GM23338 (cell line): ENCODE results near the gene ESPNL. TPM values are rescaled to one million over a fixed set of nuclear protein-coding genes. Genes with fewer than 3 reads are reported as not detected.

Experiments used
- ATAC-seq: fragments of 200-7000 bp; cut with Tn5 transposase; 3 replicates; pipeline ENCODE4 v1.9.1; 2020
- DNase-seq: peaks from one replicate; pipeline ENCODE4 v3.0.0-alpha.2; 2015; ENCODE audit warnings: low spot score
- H2AFZ ChIP-seq: fragments of 200-600 bp; sonication (generic); 2 replicates; pipeline ENCODE4 v1.8.0; 2016; ENCODE audit warnings: antibody characterized with exemption, mild to moderate bottlenecking, moderate library complexity
- H3F3A ChIP-seq: fragments of 200-600 bp; sonication (generic); replicated peaks from 2 replicates; pipeline ENCODE4 v1.8.0; 2017; ENCODE audit warnings: antibody characterized with exemption, mixed run types, low read depth
- H3K27ac ChIP-seq: fragments of 200-600 bp; sonication (generic); 2 replicates; pipeline ENCODE4 v1.6.1; 2016; ENCODE audit warnings: low read depth
- H3K27me3 ChIP-seq: fragments of 200-600 bp; sonication (generic); 2 replicates; pipeline ENCODE4 v1.8.0; 2016; ENCODE audit warnings: mild to moderate bottlenecking, mixed run types, moderate library complexity; ENCODE audit not compliant: insufficient read depth
- H3K36me3 ChIP-seq: fragments of 200-600 bp; sonication (generic); 2 replicates; pipeline ENCODE4 v1.8.0; 2016; ENCODE audit warnings: mild to moderate bottlenecking; ENCODE audit not compliant: insufficient read depth
- H3K4me1 ChIP-seq: fragments of 200-600 bp; sonication (generic); 2 replicates; pipeline ENCODE4 v1.8.0; 2016; ENCODE audit warnings: mild to moderate bottlenecking, moderate library complexity; ENCODE audit not compliant: insufficient read depth
- H3K4me2 ChIP-seq: fragments of 200-600 bp; sonication (generic); 2 replicates; pipeline ENCODE4 v1.7.1; 2017; ENCODE audit warnings: mixed run types
- H3K4me3 ChIP-seq: fragments of 200-600 bp; sonication (generic); 2 replicates; pipeline ENCODE4 v1.6.1; 2016; ENCODE audit warnings: mixed run types
- H3K79me2 ChIP-seq: fragments of 200-600 bp; sonication (generic); replicated peaks from 2 replicates; pipeline ENCODE4 v1.8.0; 2017; ENCODE audit warnings: mild to moderate bottlenecking; ENCODE audit not compliant: insufficient read depth
- H3K9me2 ChIP-seq: fragments of 200-600 bp; sonication (generic); 2 replicates; pipeline ENCODE4 v1.8.0; 2017; ENCODE audit not compliant: insufficient read depth
- H4K20me1 ChIP-seq: fragments of 200-600 bp; sonication (generic); replicated peaks from 2 replicates; pipeline ENCODE4 v1.8.0; 2017; ENCODE audit warnings: mild to moderate bottlenecking; ENCODE audit not compliant: insufficient read depth
- H3K27ac Mint-ChIP-seq: 2 replicates; pipeline ENCODE4 v1.8.0; 2020; ENCODE audit warnings: inconsistent platforms, mild to moderate bottlenecking, moderate library complexity, mixed read lengths
- H3K27me3 Mint-ChIP-seq: 3 replicates; pipeline ENCODE4 v1.8.0; 2022; ENCODE audit warnings: low read depth, mild to moderate bottlenecking, moderate library complexity, mixed read lengths, inconsistent platforms; ENCODE audit not compliant: insufficient read depth, poor library complexity
- H3K36me3 Mint-ChIP-seq: 3 replicates; pipeline ENCODE4 v1.8.0; 2021; ENCODE audit warnings: low read depth, mild to moderate bottlenecking, inconsistent platforms, moderate library complexity, mixed read lengths
- H3K4me1 Mint-ChIP-seq: 3 replicates; pipeline ENCODE4 v1.8.0; 2020; ENCODE audit warnings: mild to moderate bottlenecking, inconsistent platforms, mixed read lengths
- H3K4me3 Mint-ChIP-seq: 3 replicates; pipeline ENCODE4 v1.8.0; 2021; ENCODE audit warnings: moderate library complexity, mild to moderate bottlenecking, inconsistent platforms, mixed read lengths
- H3K9me3 Mint-ChIP-seq: 3 replicates; pipeline ENCODE4 v1.8.0; 2020; ENCODE audit warnings: moderate library complexity, mild to moderate bottlenecking, inconsistent platforms, mixed read lengths
- CREB1 ChIP-seq: fragments of 250-450 bp; sonication (Bioruptor Pico); IDR thresholded peaks from 2 replicates; pipeline ENCODE4 v1.5.0; 2020; ENCODE audit warnings: low read depth, mild to moderate bottlenecking, moderate library complexity
- EZH2 ChIP-seq: fragments of 200-600 bp; sonication (generic); IDR thresholded peaks from one replicate; pipeline ENCODE4 v1.8.0; 2017; ENCODE audit warnings: antibody characterized with exemption, mild to moderate bottlenecking, low read depth; ENCODE audit not compliant: unreplicated experiment
- JUNB ChIP-seq: IDR thresholded peaks from one replicate; pipeline ENCODE4 v1.6.1; 2016; ENCODE audit warnings: antibody characterized with exemption; ENCODE audit not compliant: unreplicated experiment
- NANOG ChIP-seq: IDR thresholded peaks from 2 replicates; pipeline ENCODE4 v1.6.1; 2016; ENCODE audit warnings: antibody characterized with exemption, borderline replicate concordance
- POLR2AphosphoS5 ChIP-seq: IDR thresholded peaks from 2 replicates; pipeline ENCODE4 v1.6.1; 2016; ENCODE audit warnings: antibody characterized with exemption, low read depth
- STAT1 ChIP-seq: IDR thresholded peaks from one replicate; pipeline ENCODE4 v1.6.1; 2016; ENCODE audit warnings: antibody characterized with exemption; ENCODE audit not compliant: unreplicated experiment
- ZNF114 ChIP-seq: fragments of 250-450 bp; sonication (Bioruptor Pico); IDR thresholded peaks from 2 replicates; pipeline ENCODE4 v1.5.0; 2020; ENCODE audit warnings: mild to moderate bottlenecking, moderate library complexity
- ZNF331 ChIP-seq: fragments of 250-450 bp; sonication (Bioruptor Pico); IDR thresholded peaks from 2 replicates; pipeline ENCODE4 v1.5.0; 2020; ENCODE audit warnings: low read depth, mild to moderate bottlenecking, moderate library complexity
- polyA plus RNA-seq: library from polyadenylated mRNA; unstranded; fragments of >200 nt; fragmentation: Nextera tagmentation; extraction: Ambion mirVana; gene quantifications from 2 replicates; pipeline ENCODE4 v1.2.1, GENCODE V29; 2016
- total RNA-seq: library from RNA; depleted of rRNA; stranded (reverse); fragments of >200 nt; shearing (Covaris generic); gene quantifications from 2 replicates; pipeline ENCODE4 v1.2.3, GENCODE V29; 2014
- TF ChIP-seq, protein P1 (sequence below): IDR thresholded peaks from one replicate; pipeline ENCODE4 v1.6.1; 2018; ENCODE audit warnings: antibody characterized with exemption; ENCODE audit not compliant: unreplicated experiment
- TF ChIP-seq, protein P2 (sequence below): IDR thresholded peaks from 2 replicates; pipeline ENCODE4 v1.6.1; 2016; ENCODE audit warnings: antibody characterized with exemption
- TF ChIP-seq, protein P3 (sequence below), 2 experiments: fragments of 200-600 bp in 1 of 2; sonication (generic) in 1 of 2; conservative IDR thresholded peaks; 2 replicates each; pipeline versions ENCODE4 v1.5.1 to v1.6.1; 2016 to 2017; ENCODE audit warnings: antibody characterized with exemption in 2 of 2, low read depth in 2 of 2, mild to moderate bottlenecking in 2 of 2, moderate library complexity in 1 of 2

The ESPNL gene
- total and polyA plus RNA-seq, 2 experiments from 2014 or later, result 0.44 to 3.1 TPM

DNA sequence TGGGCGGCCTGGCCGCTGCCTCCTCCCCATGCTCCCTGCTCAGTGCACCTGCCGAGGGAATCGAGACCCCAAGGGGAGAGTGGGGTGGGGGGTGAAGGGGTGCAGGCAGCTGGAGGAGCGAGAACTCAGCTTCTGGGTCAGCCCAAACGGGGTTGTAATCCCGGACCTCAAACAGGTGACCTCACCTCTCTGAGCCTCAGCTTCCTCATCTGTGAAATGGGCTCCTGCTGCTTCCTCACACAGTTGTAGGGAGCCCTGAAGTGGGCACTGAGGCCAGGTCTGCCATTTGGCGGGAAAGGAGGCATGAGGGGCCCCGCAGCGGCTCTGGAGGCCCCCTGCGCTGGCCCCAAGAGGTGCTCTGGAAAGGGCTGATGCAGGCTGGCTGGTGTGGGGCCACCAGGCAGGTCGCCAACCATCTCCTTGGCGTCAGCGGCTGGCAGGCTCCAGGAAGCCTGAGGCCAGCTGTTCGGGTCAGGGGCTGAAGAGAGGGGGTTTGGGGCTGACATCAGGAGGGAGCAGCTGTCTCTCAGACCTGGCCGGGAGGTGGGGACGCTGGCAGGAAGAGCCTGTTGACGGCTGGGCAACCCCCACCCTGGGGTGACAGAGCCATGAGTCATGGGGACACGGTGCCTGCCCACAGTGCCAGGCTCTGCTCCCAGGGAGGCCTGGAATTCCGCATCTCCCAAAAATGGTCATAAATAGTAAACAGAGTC, 43.3 kb downstream of the ESPNL start:
- Mint-ChIP-seq H3K27ac (no peak overlapping the region), H3K27me3 (peaks cover 3% of the 10 kb centered on the region), H3K4me3 (no peak overlapping the region), H3K36me3 (no peaks in the 10 kb centered on the region), H3K4me1 (no peaks in the 10 kb centered on the region; the same call in 2 of the 3 replicates), H3K9me3 (no peaks in the 10 kb centered on the region)
- H3K27me3 ChIP-seq, result no peaks in the 10 kb centered on the region
- H4K20me1 ChIP-seq, result no peaks in the 10 kb centered on the region
- no peak overlapping the region for H3K4me3 ChIP-seq
- no peaks in the 10 kb centered on the region for H3K36me3 ChIP-seq
- H3F3A ChIP-seq, result no peaks in the 10 kb centered on the region
- H3K79me2 ChIP-seq, result no peaks in the 10 kb centered on the region
- no peak for TF ChIP-seq STAT1
- no peak for TF ChIP-seq ZNF331 (CRISPR knock-in tag)
- no peak for TF ChIP-seq ZNF114 (CRISPR knock-in tag)
- TF ChIP-seq JUNB, result no peak
- TF ChIP-seq, protein P1, sequence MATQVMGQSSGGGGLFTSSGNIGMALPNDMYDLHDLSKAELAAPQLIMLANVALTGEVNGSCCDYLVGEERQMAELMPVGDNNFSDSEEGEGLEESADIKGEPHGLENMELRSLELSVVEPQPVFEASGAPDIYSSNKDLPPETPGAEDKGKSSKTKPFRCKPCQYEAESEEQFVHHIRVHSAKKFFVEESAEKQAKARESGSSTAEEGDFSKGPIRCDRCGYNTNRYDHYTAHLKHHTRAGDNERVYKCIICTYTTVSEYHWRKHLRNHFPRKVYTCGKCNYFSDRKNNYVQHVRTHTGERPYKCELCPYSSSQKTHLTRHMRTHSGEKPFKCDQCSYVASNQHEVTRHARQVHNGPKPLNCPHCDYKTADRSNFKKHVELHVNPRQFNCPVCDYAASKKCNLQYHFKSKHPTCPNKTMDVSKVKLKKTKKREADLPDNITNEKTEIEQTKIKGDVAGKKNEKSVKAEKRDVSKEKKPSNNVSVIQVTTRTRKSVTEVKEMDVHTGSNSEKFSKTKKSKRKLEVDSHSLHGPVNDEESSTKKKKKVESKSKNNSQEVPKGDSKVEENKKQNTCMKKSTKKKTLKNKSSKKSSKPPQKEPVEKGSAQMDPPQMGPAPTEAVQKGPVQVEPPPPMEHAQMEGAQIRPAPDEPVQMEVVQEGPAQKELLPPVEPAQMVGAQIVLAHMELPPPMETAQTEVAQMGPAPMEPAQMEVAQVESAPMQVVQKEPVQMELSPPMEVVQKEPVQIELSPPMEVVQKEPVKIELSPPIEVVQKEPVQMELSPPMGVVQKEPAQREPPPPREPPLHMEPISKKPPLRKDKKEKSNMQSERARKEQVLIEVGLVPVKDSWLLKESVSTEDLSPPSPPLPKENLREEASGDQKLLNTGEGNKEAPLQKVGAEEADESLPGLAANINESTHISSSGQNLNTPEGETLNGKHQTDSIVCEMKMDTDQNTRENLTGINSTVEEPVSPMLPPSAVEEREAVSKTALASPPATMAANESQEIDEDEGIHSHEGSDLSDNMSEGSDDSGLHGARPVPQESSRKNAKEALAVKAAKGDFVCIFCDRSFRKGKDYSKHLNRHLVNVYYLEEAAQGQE, result no peak
- TF ChIP-seq NANOG, result no peak
- TF ChIP-seq CREB1 (CRISPR knock-in tag), result no peak
- TF ChIP-seq, protein P2, sequence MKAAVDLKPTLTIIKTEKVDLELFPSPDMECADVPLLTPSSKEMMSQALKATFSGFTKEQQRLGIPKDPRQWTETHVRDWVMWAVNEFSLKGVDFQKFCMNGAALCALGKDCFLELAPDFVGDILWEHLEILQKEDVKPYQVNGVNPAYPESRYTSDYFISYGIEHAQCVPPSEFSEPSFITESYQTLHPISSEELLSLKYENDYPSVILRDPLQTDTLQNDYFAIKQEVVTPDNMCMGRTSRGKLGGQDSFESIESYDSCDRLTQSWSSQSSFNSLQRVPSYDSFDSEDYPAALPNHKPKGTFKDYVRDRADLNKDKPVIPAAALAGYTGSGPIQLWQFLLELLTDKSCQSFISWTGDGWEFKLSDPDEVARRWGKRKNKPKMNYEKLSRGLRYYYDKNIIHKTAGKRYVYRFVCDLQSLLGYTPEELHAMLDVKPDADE, result no peak
- TF ChIP-seq, protein P3, sequence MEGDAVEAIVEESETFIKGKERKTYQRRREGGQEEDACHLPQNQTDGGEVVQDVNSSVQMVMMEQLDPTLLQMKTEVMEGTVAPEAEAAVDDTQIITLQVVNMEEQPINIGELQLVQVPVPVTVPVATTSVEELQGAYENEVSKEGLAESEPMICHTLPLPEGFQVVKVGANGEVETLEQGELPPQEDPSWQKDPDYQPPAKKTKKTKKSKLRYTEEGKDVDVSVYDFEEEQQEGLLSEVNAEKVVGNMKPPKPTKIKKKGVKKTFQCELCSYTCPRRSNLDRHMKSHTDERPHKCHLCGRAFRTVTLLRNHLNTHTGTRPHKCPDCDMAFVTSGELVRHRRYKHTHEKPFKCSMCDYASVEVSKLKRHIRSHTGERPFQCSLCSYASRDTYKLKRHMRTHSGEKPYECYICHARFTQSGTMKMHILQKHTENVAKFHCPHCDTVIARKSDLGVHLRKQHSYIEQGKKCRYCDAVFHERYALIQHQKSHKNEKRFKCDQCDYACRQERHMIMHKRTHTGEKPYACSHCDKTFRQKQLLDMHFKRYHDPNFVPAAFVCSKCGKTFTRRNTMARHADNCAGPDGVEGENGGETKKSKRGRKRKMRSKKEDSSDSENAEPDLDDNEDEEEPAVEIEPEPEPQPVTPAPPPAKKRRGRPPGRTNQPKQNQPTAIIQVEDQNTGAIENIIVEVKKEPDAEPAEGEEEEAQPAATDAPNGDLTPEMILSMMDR (conservative IDR thresholded peaks at IDR 0.05; ENCODE audit: low read depth in 2 of 2), result no peak
- ATAC-seq (no peak), DNase-seq (no peak)
- no peaks in the 10 kb centered on the region for H3K4me1 ChIP-seq
- no peak overlapping the region for H2AFZ ChIP-seq
- no peak overlapping the region for H3K27ac ChIP-seq
- H3K9me2 ChIP-seq, result no peaks in the 10 kb centered on the region
- no peak overlapping the region for H3K4me2 ChIP-seq

DNA sequence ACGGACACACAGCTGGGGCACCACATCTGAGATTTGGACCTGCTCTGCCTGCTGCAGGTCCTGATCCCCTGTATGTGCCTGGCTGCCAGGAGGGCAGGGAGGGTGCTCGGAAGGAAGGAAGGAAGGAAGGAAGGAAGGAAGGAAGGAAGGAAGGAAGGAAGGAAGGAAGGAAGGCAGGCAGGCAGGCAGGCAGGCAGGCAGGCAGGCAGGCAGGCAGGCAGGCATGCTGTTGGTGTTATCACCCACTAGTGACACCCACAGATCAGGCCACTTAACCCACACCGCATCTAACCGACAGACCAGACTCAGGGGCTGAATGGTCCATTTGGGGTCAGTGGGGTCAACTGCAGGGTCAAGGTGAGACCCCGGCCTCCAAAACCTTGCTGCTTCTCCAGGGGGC, 44.1 kb downstream of the ESPNL start:
- H3K36me3 ChIP-seq, result no peaks in the 10 kb centered on the region
- H3K36me3 Mint-ChIP-seq, result no peaks in the 10 kb centered on the region
- no peaks in the 10 kb centered on the region for H4K20me1 ChIP-seq
- H3K4me1 Mint-ChIP-seq, result no peaks in the 10 kb centered on the region; the same call in 2 of the 3 replicates
- no peak overlapping the region for H3K27ac ChIP-seq
- no peaks in the 10 kb centered on the region for H3K9me3 Mint-ChIP-seq
- no peak for ATAC-seq
- no peaks in the 10 kb centered on the region for H3K4me1 ChIP-seq
- H3K27me3 ChIP-seq, result no peaks in the 10 kb centered on the region
- no peak overlapping the region for H3K4me3 Mint-ChIP-seq
- no peaks in the 10 kb centered on the region for H3K9me2 ChIP-seq
- no peak for DNase-seq
- H3K79me2 ChIP-seq, result no peaks in the 10 kb centered on the region
- no peak overlapping the region for H3K4me2 ChIP-seq
- H3F3A ChIP-seq, result no peaks in the 10 kb centered on the region
- no peak overlapping the region for H3K27ac Mint-ChIP-seq
- H3K4me3 ChIP-seq, result no peak overlapping the region
- H3K27me3 Mint-ChIP-seq, result peaks cover 3% of the 10 kb centered on the region
- no peak overlapping the region for H2AFZ ChIP-seq
- TF ChIP-seq, protein P1, result no peak
- TF ChIP-seq JUNB (no peak), NANOG (no peak), POLR2AphosphoS5 (no peak), ZNF114 (CRISPR knock-in tag) (no peak), EZH2 (no peak), ZNF331 (CRISPR knock-in tag) (no peak)
- TF ChIP-seq, protein P3 (conservative IDR thresholded peaks at IDR 0.05; ENCODE audit: low read depth in 2 of 2), result no peak
